CD4-positive, alpha-beta T cell (primary cell): Measurements from ENCODE around the gene IFIT1. TPM values are rescaled to one million over a fixed set of nuclear protein-coding genes. Genes with fewer than 3 reads are reported as not detected.

Experiments
- ATAC-seq: fragments of 200-7000 bp; cut with Tn5 transposase; one replicate; pipeline ENCODE4 v1.10.0; 2022; ENCODE audit warnings: mild to moderate bottlenecking; ENCODE audit not compliant: poor library complexity
- CTCF ChIA-PET: fragments of 350-600 bp; sonication (Branson Sonifier 250); formaldehyde crosslinking; loops from one replicate; lab custom pipeline; 2021; ENCODE audit warnings: antibody characterized with exemption, inconsistent platforms; lab: Charles Lee
- POLR2A ChIA-PET: fragments of 350-600 bp; sonication (Branson Sonifier 250); formaldehyde crosslinking; loops from one replicate; lab custom pipeline; 2021; ENCODE audit warnings: antibody characterized with exemption, inconsistent platforms; lab: Charles Lee
- DNase-seq, 14 experiments: peaks; one replicate each; pipeline ENCODE4 v3.0.0-alpha.2; 2013 to 2020; ENCODE audit warnings: mixed read lengths in 2 of 14
- H3K27ac ChIP-seq, 2 donors: one replicate each; pipeline versions ENCODE4 v1.5.1 to v1.7.0; 2013; ENCODE audit warnings: low read length in 2 of 2, low read depth in 1 of 2, mild to moderate bottlenecking in 1 of 2
- H3K27me3 ChIP-seq, 2 experiments: 1 replicate in 1 of 2; 2 replicates in 1 of 2; pipeline versions ENCODE4 v1.6.1 to v1.7.0; 2013; ENCODE audit warnings: low read length in 2 of 2, control low read depth in 1 of 2, mild to moderate bottlenecking in 1 of 2, moderate library complexity in 1 of 2; ENCODE audit not compliant: insufficient read depth in 2 of 2, control insufficient read depth in 1 of 2
- H3K36me3 ChIP-seq: one replicate; pipeline ENCODE4 v1.6.1; 2013; ENCODE audit warnings: low read length, control low read depth; ENCODE audit not compliant: insufficient read depth
- H3K4me1 ChIP-seq: one replicate; pipeline ENCODE4 v1.6.1; 2013; ENCODE audit warnings: low read length, control low read depth; ENCODE audit not compliant: insufficient read depth
- H3K4me3 ChIP-seq: one replicate; pipeline ENCODE4 v1.5.1; 2013; ENCODE audit warnings: mild to moderate bottlenecking, low read length, moderate library complexity
- H3K9me3 ChIP-seq, 2 experiments: 1 replicate in 1 of 2; 2 replicates in 1 of 2; pipeline versions ENCODE4 v1.6.1 to v1.7.0; 2013; ENCODE audit warnings: low read length in 2 of 2, mild to moderate bottlenecking in 2 of 2, control low read depth in 1 of 2, moderate library complexity in 1 of 2; ENCODE audit not compliant: control insufficient read depth in 1 of 2, insufficient read depth in 1 of 2
- H3K27ac Mint-ChIP-seq: one replicate; pipeline ENCODE4 v1.8.0; 2020; ENCODE audit warnings: mixed read lengths
- H3K27me3 Mint-ChIP-seq: one replicate; pipeline ENCODE4 v1.8.0; 2021; ENCODE audit warnings: mixed read lengths
- H3K36me3 Mint-ChIP-seq: one replicate; pipeline ENCODE4 v1.8.0; 2021; ENCODE audit warnings: low read depth, mixed read lengths
- H3K4me1 Mint-ChIP-seq: one replicate; pipeline ENCODE4 v1.8.0; 2021; ENCODE audit warnings: low read depth, mixed read lengths
- H3K4me3 Mint-ChIP-seq: one replicate; pipeline ENCODE4 v1.8.0; 2020; ENCODE audit warnings: mild to moderate bottlenecking, mixed read lengths
- H3K9me3 Mint-ChIP-seq: one replicate; pipeline ENCODE4 v1.8.0; 2020; ENCODE audit warnings: mixed read lengths
- CTCF ChIP-seq: fragments of 200-600 bp; IDR thresholded peaks from one replicate; pipeline ENCODE4 v1.8.0; 2022; ENCODE audit warnings: antibody characterized with exemption, mild to moderate bottlenecking
- intact Hi-C, 2 experiments: fragments of 100-400 bp; cut with DNase I in 1 of 2; cut with micrococcal nuclease in 1 of 2; formaldehyde crosslinking; loops; one replicate each; pipeline versions ENCODE4 v1.15.1 to v1.9.0; 2023 to 2025; cut with DNase I, micrococcal nuclease
- total RNA-seq, 174 experiments: library from RNA in 2 of 174; stranded (reverse) in 2 of 174; gene quantifications; one replicate each; pipeline ENCODE4 v1.2.3 and lab custom pipeline; 2021 to 2026

IFIT1 gene
- total RNA-seq, 2 experiments from 2014 or later, result 5.1 to 6.2 TPM

- TF ChIP-seq CTCF, result no peak
- H3K4me1 Mint-ChIP-seq, result no peaks in the 10 kb centered on the region
- DNase-seq, result no peak
- no peaks in the 10 kb centered on the region for H3K36me3 Mint-ChIP-seq
- Histone ChIP-seq H3K27ac (no peak overlapping the region), H3K4me3 (no peak overlapping the region), H3K9me3 (no peaks in the 10 kb centered on the region), H3K27me3 (no peaks in the 10 kb centered on the region), H3K4me1 (no peaks in the 10 kb centered on the region), H3K36me3 (no peaks in the 10 kb centered on the region)
- ChIA-PET CTCF (no interaction called here), POLR2A (no interaction called here)
- no peak for ATAC-seq
- no peak overlapping the region for H3K4me3 Mint-ChIP-seq
- H3K9me3 Mint-ChIP-seq, result peaks cover under 1% of the 10 kb centered on the region
- H3K27me3 Mint-ChIP-seq, result no peaks in the 10 kb centered on the region
- intact Hi-C loops, result no loop called here
- no peak overlapping the region for H3K27ac Mint-ChIP-seq
These were observed 58.5 kb downstream of the IFIT1 start for GRCh38 chr10:89450901-89451300.

GRCh38 chr10:89452193-89452592 is 59.8 kb downstream of the IFIT1 start:
- no peak for DNase-seq
- no peaks in the 10 kb centered on the region for H3K36me3 ChIP-seq
- H3K9me3 ChIP-seq, result no peaks in the 10 kb centered on the region
- Mint-ChIP-seq H3K36me3 (no peaks in the 10 kb centered on the region), H3K27me3 (no peaks in the 10 kb centered on the region), H3K4me1 (no peaks in the 10 kb centered on the region), H3K27ac (no peak overlapping the region), H3K9me3 (no peaks in the 10 kb centered on the region), H3K4me3 (no peak overlapping the region)
- intact Hi-C loops, result no loop called here
- H3K4me1 ChIP-seq, result no peaks in the 10 kb centered on the region
- ChIA-PET CTCF (no interaction called here), POLR2A (no interaction called here)
- no peak overlapping the region for H3K4me3 ChIP-seq
- ATAC-seq, result no peak
- TF ChIP-seq CTCF, result no peak
- H3K27ac ChIP-seq, result no peak overlapping the region
- no peaks in the 10 kb centered on the region for H3K27me3 ChIP-seq

- no peak for TF ChIP-seq CTCF
- POLR2A ChIA-PET, result no interaction called here
- Histone ChIP-seq H3K9me3 (no peaks in the 10 kb centered on the region), H3K4me1 (no peaks in the 10 kb centered on the region), H3K27ac (no peak overlapping the region), H3K4me3 (no peak overlapping the region), H3K36me3 (no peaks in the 10 kb centered on the region), H3K27me3 (no peaks in the 10 kb centered on the region)
- CTCF ChIA-PET, result no interaction called here
- Mint-ChIP-seq H3K9me3 (no peaks in the 10 kb centered on the region), H3K4me3 (no peak overlapping the region), H3K27me3 (peaks cover 4% of the 10 kb centered on the region), H3K4me1 (no peaks in the 10 kb centered on the region), H3K27ac (no peak overlapping the region), H3K36me3 (no peaks in the 10 kb centered on the region)
- intact Hi-C loops, result no loop called here
- DNase-seq (no peak), ATAC-seq (no peak)
These were observed 62.3 kb downstream of the IFIT1 start for GRCh38 chr10:89454561-89455347.

Other genes starting within 250 kb of the IFIT1 start
- under 1 TPM; 0.49 to 0.50 TPM for gene CH25H, start 185.3 kb upstream of the IFIT1 start, total RNA-seq
- 10 to 100 TPM; 15.6 to 16.4 TPM for gene LIPA, start 140.8 kb upstream of the IFIT1 start, total RNA-seq
- 10 to 100 TPM; 36.9 to 38.9 TPM for gene IFIT2, start 90.6 kb upstream of the IFIT1 start, total RNA-seq
- 10 to 100 TPM; 11.5 to 12.8 TPM for gene IFIT3, start 64.6 kb upstream of the IFIT1 start, total RNA-seq
- under 1 TPM; 0.11 to 0.14 TPM for gene IFIT1B, start 14.6 kb upstream of the IFIT1 start, total RNA-seq
- gene IFIT5, start 21.9 kb downstream of the IFIT1 start, total RNA-seq, result 10 to 100 TPM; 25.2 to 25.9 TPM
- not detected for gene SLC16A12, start 143.0 kb downstream of the IFIT1 start, total RNA-seq